Putamen (tissue), 1 donor: ENCODE measurements around the gene COPS8.
A peak's percentile ranks its signal among the peaks of the same experiment; 100 is the strongest.

ENCODE experiments used
- DNase-seq: peaks from one replicate; pipeline ENCODE4 v3.0.0-alpha.2; 2016; ENCODE audit warnings: low spot score

COPS8 gene

GRCh38 chr2:237064203-237065070, 21.3 kb upstream of the COPS8 start:
- no peak for DNase-seq

GRCh38 chr2:237065071-237065377, 20.7 kb upstream of the COPS8 start:
- no peak for DNase-seq

GRCh38 chr2:237066396-237066795, 19.3 kb upstream of the COPS8 start:
- DNase-seq, result no peak

- DNase-seq, result no peak
These were observed 17.6 kb upstream of the COPS8 start for GRCh38 chr2:237068005-237068576.

GRCh38 chr2:237072067-237072931, 13.4 kb upstream of the COPS8 start:
- DNase-seq, result peak; percentile 59

- no peak for DNase-seq
These were observed 12.1 kb upstream of the COPS8 start for GRCh38 chr2:237073552-237073951.

GRCh38 chr2:237074211-237074993, 11.3 kb upstream of the COPS8 start:
- DNase-seq, result peak; percentile 60

- DNase-seq, result no peak
These were observed 9.7 kb upstream of the COPS8 start for GRCh38 chr2:237075749-237076599.

GRCh38 chr2:237081596-237081995, 4.1 kb upstream of the COPS8 start:
- no peak for DNase-seq

GRCh38 chr2:237083026-237083425, 2.7 kb upstream of the COPS8 start:
- DNase-seq, result no peak

GRCh38 chr2:237084444-237084843, 1.2 kb upstream of the COPS8 start:
- DNase-seq, result no peak

- no peak for DNase-seq
These were observed 5.2 kb downstream of the COPS8 start for GRCh38 chr2:237090906-237091305.

GRCh38 chr2:237091779-237092436, 6.2 kb downstream of the COPS8 start:
- no peak for DNase-seq

GRCh38 chr2:237092506-237092905, 6.8 kb downstream of the COPS8 start:
- DNase-seq, result no peak

- DNase-seq, result no peak
These were observed 7.5 kb downstream of the COPS8 start for GRCh38 chr2:237092920-237093781.

- no peak for DNase-seq
These were observed 10.5 kb downstream of the COPS8 start for GRCh38 chr2:237096201-237096600.

GRCh38 chr2:237096911-237097310, 11.2 kb downstream of the COPS8 start:
- DNase-seq, result no peak

GRCh38 chr2:237097326-237097910, 11.7 kb downstream of the COPS8 start:
- no peak for DNase-seq
